GM12865 (cell line): Measurements from ENCODE around the gene EME1.

Experiments
- DNase-seq: peaks from one replicate; pipeline ENCODE4 v3.0.0; 2010; ENCODE audit warnings: low read depth
- H3K4me3 ChIP-seq: 2 replicates; pipeline ENCODE4 v1.5.1; 2011; ENCODE audit warnings: mild to moderate bottlenecking, low read depth, low read length, control low read depth
- TF ChIP-seq, protein P1 (sequence below): IDR thresholded peaks from 2 replicates; pipeline ENCODE4 v1.5.1; 2011; ENCODE audit warnings: low read length, control low read depth, low read depth, inconsistent platforms; ENCODE audit not compliant: insufficient read depth; ENCODE audit errors: missing control alignments

EME1 gene

DNA sequence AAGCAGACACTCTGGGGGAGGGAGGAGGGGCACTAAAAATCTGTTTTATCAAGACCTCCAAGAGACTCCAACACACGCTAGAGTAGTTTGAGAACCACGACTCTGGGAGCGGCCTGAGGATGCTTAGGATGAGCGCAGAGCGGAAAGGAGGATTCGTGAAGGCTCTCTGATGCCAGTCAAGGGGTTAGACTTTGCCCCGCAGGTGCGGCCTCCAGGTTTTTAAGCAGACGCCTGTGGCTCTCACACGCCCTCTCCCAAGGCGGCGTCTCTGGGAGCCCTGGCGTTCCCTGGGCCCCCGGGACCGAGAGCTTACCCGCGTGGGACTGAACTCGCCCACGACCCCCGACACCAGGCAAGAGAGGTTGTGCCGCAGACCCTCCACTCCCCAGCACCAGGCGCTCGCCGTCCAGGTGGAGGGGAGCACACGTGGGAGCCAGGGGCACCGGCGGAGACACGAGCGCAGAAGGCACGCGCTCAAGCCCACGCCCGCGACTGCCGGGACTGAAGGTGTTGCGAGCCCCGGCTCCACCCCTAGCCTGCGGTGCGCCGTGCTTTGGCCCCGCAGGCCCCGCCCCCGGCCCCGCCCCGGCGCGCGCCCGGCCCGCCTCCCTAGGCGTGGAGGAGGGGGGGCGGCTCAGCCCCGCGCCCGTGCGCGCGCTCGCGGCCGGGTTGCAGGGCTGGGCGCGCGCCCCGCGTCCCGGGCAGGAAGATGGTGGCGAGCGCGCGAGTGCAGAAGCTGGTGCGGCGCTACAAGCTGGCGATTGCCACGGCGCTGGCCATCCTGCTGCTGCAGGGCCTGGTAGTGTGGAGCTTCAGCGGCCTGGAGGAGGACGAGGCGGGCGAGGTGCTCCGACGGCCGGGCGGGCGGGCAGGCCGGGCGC, 27.4 kb upstream of the EME1 start, which contains the start of gene XYLT2:
TSS of gene XYLT2 (plus strand) at position 695 of the 881 bp plus-strand sequence. CDS start at position 710, 15 bp downstream.
- DNase-seq: peak; percentile 94
- H3K4me3 ChIP-seq: peak within 1 kb of the TSS; percentile 73
- TF ChIP-seq, protein P1, sequence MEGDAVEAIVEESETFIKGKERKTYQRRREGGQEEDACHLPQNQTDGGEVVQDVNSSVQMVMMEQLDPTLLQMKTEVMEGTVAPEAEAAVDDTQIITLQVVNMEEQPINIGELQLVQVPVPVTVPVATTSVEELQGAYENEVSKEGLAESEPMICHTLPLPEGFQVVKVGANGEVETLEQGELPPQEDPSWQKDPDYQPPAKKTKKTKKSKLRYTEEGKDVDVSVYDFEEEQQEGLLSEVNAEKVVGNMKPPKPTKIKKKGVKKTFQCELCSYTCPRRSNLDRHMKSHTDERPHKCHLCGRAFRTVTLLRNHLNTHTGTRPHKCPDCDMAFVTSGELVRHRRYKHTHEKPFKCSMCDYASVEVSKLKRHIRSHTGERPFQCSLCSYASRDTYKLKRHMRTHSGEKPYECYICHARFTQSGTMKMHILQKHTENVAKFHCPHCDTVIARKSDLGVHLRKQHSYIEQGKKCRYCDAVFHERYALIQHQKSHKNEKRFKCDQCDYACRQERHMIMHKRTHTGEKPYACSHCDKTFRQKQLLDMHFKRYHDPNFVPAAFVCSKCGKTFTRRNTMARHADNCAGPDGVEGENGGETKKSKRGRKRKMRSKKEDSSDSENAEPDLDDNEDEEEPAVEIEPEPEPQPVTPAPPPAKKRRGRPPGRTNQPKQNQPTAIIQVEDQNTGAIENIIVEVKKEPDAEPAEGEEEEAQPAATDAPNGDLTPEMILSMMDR: no peak

DNA sequence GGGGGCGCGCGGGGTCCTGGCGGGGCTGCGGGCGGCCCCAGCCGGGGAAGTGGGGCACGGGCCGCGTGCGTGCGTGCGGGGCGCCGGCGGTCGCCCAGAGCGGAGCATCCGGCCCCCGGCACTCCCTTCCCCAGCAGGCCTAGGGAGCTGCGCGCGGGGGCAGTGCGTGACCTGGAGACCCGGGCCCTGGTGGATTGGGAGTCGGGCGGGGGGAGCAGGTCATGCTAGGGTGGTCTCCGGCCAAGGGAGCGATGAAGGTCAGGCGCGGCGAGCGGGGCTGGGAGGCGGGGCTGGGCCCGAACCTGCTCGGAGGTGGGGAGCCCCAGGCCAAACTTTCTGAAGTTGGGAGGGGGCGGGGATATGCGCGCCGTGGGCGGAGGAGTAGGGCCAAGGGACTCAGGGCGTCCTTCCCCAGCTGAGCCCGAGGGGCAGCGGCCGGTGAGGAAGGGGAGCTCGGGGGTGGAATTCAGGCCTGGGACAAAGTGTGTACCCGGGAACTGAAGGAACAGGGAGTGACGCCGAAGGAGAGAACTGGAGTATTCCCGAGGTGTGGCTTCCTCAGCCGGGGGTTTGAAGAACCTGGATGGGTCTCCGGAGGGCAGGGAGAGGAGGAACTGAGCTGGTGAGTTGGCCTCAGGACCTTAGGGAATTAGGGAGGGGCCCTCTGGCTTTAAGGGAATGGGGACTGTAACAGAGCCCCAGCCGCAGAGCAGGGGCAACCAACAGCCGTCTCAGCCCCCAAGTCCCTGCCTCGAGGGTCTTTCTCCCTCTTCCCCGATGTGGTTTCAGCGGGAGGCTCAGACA, 26.5 kb upstream of the EME1 start:
- TF ChIP-seq, protein P1: no peak
- peak overlapping the region; percentile 73 for H3K4me3 ChIP-seq
- peak; percentile 57 for DNase-seq

DNA sequence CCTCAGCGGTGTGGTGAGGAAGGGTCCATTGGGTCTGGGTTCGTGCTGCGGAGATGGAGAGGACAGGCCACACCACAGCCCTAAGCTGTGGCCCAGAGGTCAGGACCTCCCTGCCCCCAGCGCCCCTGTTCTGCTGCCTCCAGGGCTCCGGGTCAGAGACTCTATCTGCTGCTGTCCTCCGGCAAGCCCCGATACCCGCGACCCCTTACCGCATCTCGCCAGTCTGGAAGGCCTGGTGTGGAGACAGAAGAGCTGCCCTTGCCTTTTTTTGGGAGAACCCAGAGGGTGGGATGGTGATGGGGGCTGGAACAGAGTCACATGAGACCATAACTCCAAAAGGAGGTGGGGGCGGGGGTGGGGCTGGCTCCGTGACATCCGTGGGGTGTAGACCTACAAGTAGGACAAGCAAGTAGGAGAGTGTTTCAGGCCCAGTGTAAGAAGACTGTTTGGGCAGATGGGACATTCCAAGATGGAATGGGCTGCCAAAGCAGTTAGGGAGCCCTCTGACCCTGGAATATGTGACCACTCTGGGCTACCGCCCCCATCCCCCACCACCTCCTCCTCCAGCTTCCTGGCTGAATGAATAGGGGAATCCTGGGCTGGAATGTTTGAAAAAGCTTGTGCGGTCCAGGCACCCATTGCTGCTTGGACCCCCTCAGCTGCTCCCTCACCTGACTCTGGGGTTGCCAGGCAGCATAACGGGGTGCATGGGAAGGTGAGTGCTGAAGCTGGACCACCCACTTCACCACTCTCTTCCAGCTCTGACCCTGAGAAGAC, 25.7 kb upstream of the EME1 start:
- TF ChIP-seq, protein P1: no peak
- DNase-seq: no peak
- H3K4me3 ChIP-seq: peak overlapping the region; percentile 73

DNA sequence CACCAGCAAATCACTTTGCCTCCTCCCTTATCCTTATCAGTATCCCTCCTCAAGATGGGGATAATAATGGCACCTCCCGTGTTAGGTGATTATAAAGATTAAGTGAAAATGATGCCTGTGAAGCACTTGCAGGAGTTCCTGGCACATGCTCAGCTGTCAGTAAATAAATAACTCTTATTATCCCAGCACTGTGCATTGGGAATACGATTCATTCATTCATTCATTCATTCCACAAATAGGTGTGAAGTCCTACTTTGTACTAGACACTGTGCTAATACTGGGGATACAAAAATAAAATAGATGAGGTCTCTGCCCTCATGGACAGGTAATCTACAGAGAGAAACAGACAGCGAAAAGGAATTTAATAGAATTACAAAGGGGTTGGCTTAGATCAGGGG, 25.1 kb upstream of the EME1 start:
- H3K4me3 ChIP-seq: no peak overlapping the region
- DNase-seq: no peak

DNA sequence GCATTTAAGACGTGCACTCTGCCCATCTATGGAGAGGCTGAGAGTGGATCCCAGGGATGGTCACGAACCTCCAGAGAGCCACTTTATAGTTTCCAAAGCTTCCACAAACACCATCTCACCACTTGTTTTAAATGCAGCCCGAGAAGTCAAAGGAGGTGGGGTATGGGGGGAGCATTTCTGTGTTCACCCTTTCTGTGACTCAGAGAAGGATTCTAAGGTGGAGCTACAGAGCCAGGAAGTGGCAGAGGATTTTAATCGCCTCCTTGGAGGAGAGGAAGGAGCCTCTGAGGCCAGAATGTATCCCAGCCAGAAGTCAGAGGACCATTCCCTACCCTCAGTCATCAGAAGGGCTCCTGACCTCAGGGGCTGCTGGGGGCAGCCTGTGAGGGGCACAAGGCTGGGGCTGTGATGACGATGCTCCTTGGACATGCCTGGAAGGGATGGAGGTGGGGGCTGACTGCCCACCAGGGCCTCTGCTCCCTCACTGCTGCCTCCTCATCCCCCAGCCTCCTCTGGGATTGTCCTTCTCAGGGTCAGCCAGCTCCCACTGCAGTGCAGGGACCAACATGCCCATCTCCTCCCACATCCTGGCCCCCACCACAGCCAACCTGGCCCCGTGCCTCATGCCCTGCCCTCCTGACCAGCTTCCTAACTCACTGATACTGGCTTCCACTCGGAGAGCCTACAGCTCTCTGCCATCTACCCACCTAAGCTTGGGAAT, 24.3 kb upstream of the EME1 start:
- H3K4me3 ChIP-seq: no peak overlapping the region
- no peak for DNase-seq
- TF ChIP-seq, protein P1: no peak

More for the DNA sequence above, 25.1 kb upstream of the EME1 start:
- TF ChIP-seq, protein P1: no peak

DNA sequence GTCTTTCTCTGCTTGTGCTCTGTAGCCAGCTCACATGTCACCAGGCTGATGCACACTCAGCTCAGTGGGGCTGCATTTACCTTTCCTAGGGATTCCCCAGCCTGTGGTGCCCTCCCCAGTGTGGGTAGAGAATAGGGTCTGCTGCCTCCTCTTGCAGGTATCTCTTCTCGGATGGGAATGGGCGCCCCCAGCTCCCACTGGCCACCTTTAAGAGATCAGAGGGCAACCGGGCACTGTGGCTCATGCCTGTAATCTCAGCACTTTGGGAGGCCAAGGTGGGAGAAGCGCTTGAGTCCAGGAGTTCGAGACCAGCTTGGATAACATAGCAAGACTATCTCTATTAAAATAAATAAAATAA, 23.8 kb upstream of the EME1 start:
- TF ChIP-seq, protein P1: no peak
- no peak for DNase-seq
- H3K4me3 ChIP-seq: no peak overlapping the region
